A549 (cell line): ENCODE data around the gene VAMP4.

ENCODE experiments used
- EP300 ChIP-seq, 2 experiments: fragments of >200 bp; sonication (Bioruptor Twin); formaldehyde crosslinking; IDR thresholded peaks; 2 replicates in 1 of 2; 3 replicates in 1 of 2; pipeline ENCODE4 v1.6.1; 2016 to 2017
- ESRRA ChIP-seq: fragments of 150-350 bp; IDR thresholded peaks from 2 replicates; pipeline ENCODE4 v1.6.1; 2014; ENCODE audit warnings: mild to moderate bottlenecking, low read length, borderline replicate concordance
- JUNB ChIP-seq: fragments of >200 bp; sonication (Bioruptor Twin); formaldehyde crosslinking; IDR thresholded peaks from 2 replicates; pipeline ENCODE4 v1.6.1; 2016
- POLR2A ChIP-seq: IDR thresholded peaks from 2 replicates; pipeline ENCODE4 v1.6.1; 2012; ENCODE audit warnings: mild to moderate bottlenecking, low read length
- SREBF2 ChIP-seq: fragments of 450-650 bp; IDR thresholded peaks from 2 replicates; pipeline ENCODE4 v1.6.1; 2014; ENCODE audit warnings: mild to moderate bottlenecking, moderate library complexity
- TF ChIP-seq, protein P1 (sequence below): fragments of >200 bp; sonication (Bioruptor Twin); formaldehyde crosslinking; IDR thresholded peaks from 3 replicates; pipeline ENCODE4 v1.5.1; 2016
- TF ChIP-seq, protein P2 (sequence below): fragments of 200-600 bp; sonication (generic); IDR thresholded peaks from 2 replicates; pipeline ENCODE4 v1.6.1; 2016; ENCODE audit warnings: antibody characterized with exemption, mild to moderate bottlenecking, moderate library complexity
- TF ChIP-seq, protein P3 (sequence below): fragments of 250-450 bp; sonication (Bioruptor Pico); IDR thresholded peaks from 2 replicates; pipeline ENCODE4 v1.5.0; 2021; ENCODE audit warnings: mild to moderate bottlenecking, moderate library complexity, borderline replicate concordance

DNA sequence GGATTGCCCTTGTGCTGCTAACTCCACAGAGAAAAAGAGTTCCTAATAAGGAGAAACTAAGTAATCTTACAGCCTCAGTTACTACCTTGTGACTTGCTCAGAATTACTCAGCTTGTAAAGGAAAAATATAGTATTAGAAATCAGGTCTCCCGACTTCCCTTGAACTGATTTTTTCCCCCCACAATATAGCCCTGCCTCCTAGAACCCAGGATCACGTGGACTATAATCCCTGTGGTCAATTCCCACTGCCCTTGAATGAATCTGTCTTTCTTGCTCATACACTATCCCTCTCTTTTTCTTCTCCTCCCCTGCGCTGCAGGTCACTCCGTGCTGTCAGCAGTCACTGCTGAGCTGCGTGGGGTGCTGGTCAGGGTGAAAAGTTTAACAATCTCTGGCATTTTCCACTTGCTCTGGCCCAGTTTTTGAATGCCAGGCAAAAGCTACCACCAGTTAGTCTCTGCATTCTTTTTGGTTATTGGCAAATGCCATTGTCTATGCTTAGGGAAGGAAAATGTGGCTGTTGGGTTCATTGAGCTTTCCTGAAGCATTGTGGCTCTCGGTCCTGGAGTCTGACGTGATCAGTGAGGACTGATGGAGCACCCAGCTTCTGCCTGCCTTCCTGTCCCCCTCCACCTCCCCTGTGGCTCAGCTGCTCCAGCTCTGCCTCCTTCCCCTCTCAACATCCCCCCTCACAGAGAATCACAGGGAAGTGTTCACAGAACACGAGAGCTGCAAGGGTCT, 87.5 kb downstream of the VAMP4 start:
- TF ChIP-seq ESRRA = no peak
- no peak for TF ChIP-seq JUNB
- no peak for TF ChIP-seq EP300 (IDR thresholded peaks at IDR 0.05)
- TF ChIP-seq, protein P1, sequence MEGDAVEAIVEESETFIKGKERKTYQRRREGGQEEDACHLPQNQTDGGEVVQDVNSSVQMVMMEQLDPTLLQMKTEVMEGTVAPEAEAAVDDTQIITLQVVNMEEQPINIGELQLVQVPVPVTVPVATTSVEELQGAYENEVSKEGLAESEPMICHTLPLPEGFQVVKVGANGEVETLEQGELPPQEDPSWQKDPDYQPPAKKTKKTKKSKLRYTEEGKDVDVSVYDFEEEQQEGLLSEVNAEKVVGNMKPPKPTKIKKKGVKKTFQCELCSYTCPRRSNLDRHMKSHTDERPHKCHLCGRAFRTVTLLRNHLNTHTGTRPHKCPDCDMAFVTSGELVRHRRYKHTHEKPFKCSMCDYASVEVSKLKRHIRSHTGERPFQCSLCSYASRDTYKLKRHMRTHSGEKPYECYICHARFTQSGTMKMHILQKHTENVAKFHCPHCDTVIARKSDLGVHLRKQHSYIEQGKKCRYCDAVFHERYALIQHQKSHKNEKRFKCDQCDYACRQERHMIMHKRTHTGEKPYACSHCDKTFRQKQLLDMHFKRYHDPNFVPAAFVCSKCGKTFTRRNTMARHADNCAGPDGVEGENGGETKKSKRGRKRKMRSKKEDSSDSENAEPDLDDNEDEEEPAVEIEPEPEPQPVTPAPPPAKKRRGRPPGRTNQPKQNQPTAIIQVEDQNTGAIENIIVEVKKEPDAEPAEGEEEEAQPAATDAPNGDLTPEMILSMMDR = no peak
- TF ChIP-seq SREBF2 = no peak
- TF ChIP-seq POLR2A = no peak
- TF ChIP-seq, protein P2, sequence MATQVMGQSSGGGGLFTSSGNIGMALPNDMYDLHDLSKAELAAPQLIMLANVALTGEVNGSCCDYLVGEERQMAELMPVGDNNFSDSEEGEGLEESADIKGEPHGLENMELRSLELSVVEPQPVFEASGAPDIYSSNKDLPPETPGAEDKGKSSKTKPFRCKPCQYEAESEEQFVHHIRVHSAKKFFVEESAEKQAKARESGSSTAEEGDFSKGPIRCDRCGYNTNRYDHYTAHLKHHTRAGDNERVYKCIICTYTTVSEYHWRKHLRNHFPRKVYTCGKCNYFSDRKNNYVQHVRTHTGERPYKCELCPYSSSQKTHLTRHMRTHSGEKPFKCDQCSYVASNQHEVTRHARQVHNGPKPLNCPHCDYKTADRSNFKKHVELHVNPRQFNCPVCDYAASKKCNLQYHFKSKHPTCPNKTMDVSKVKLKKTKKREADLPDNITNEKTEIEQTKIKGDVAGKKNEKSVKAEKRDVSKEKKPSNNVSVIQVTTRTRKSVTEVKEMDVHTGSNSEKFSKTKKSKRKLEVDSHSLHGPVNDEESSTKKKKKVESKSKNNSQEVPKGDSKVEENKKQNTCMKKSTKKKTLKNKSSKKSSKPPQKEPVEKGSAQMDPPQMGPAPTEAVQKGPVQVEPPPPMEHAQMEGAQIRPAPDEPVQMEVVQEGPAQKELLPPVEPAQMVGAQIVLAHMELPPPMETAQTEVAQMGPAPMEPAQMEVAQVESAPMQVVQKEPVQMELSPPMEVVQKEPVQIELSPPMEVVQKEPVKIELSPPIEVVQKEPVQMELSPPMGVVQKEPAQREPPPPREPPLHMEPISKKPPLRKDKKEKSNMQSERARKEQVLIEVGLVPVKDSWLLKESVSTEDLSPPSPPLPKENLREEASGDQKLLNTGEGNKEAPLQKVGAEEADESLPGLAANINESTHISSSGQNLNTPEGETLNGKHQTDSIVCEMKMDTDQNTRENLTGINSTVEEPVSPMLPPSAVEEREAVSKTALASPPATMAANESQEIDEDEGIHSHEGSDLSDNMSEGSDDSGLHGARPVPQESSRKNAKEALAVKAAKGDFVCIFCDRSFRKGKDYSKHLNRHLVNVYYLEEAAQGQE = no peak
- TF ChIP-seq, protein P3, sequence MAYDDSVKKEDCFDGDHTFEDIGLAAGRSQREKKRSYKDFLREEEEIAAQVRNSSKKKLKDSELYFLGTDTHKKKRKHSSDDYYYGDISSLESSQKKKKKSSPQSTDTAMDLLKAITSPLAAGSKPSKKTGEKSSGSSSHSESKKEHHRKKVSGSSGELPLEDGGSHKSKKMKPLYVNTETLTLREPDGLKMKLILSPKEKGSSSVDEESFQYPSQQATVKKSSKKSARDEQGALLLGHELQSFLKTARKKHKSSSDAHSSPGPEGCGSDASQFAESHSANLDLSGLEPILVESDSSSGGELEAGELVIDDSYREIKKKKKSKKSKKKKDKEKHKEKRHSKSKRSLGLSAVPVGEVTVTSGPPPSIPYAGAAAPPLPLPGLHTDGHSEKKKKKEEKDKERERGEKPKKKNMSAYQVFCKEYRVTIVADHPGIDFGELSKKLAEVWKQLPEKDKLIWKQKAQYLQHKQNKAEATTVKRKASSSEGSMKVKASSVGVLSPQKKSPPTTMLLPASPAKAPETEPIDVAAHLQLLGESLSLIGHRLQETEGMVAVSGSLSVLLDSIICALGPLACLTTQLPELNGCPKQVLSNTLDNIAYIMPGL (CRISPR knock-in tag) = no peak
